Pancreas (tissue), 10 donors: ENCODE measurements around the gene CKB. TPM values are rescaled to one million over a fixed set of nuclear protein-coding genes. Genes with fewer than 3 reads are reported as not detected.

Experiments used
- ATAC-seq, 4 donors: fragments of 200-7000 bp; cut with Tn5 transposase; one replicate each; pipeline versions ENCODE4 v1.8.0 to v1.9.1; 2020; ENCODE audit warnings: mild to moderate bottlenecking in 4 of 4, moderate library complexity in 4 of 4
- DNase-seq, 6 donors: peaks; one replicate each; pipeline ENCODE4 v3.0.0-alpha.2; 2020
- FAIRE-seq: peaks from 2 replicates; lab custom pipeline; 2012; peaks lifted over from hg19 to GRCh38; lab: Jason Lieb, UNC
- H3K27ac ChIP-seq, 4 donors: fragments of 200-600 bp; sonication (generic); 1 replicate in 3 of 4; 2 replicates in 1 of 4; pipeline versions ENCODE4 v1.5.0 to v1.8.0; 2020
- H3K27me3 ChIP-seq, 4 donors: fragments of 200-600 bp; one replicate each; pipeline ENCODE4 v1.8.0; 2021
- H3K36me3 ChIP-seq, 3 donors: fragments of 200-600 bp; sonication (generic) in 1 of 3; one replicate each; pipeline versions ENCODE4 v1.5.0 to v1.8.0; 2020 to 2021
- H3K4me1 ChIP-seq, 3 donors: fragments of 200-600 bp; one replicate each; pipeline ENCODE4 v1.8.0; 2021
- H3K4me3 ChIP-seq, 4 donors: fragments of 200-600 bp; sonication (generic) in 2 of 4; one replicate each; pipeline versions ENCODE4 v1.5.0 to v1.8.0; 2020 to 2021
- H3K9me3 ChIP-seq, 4 donors: fragments of 200-600 bp; one replicate each; pipeline ENCODE4 v1.8.0; 2021
- WGBS, 2 donors: extraction: QIAGEN DNeasy Blood & Tissue Kit; methylation state at CpG; one replicate each; pipeline ENCODE4 v1.1.7; 2013; 5-methylcytosine and 5-hydroxymethylcytosine counted together
- intact Hi-C, 3 donors: fragments of 100-400 bp; cut with DNase I; formaldehyde crosslinking; loops; one replicate each; pipeline versions ENCODE4 v1.11.1 to v1.14.2; 2022
- polyA plus RNA-seq, 2 donors: library from polyadenylated mRNA; stranded (reverse); fragments of 200-250 nt; gene quantifications; one replicate each; pipeline ENCODE4 v1.2.3, GENCODE V29; 2013
- total RNA-seq, 6 donors: library from RNA; stranded (reverse); fragmentation: NEBNext Ultra II Directional in 4 of 6; extraction: Animal tissue kit (Norgen Biotek cat#: 25700) in 4 of 6; gene quantifications; one replicate each; pipeline versions ENCODE4 v1.2.1 to v1.2.4, GENCODE V29; 2021 to 2023
- TF ChIP-seq, protein P1 (sequence below), 4 donors: fragments of 200-600 bp; sonication (generic) in 3 of 4; IDR thresholded peaks; one replicate each; pipeline versions ENCODE4 v1.5.0 to v1.8.0; 2021; ENCODE audit warnings: antibody characterized with exemption in 4 of 4
- donor health status: healthy with polysubstance abuse.
- donor health status: DM: no; HTN: no; CAD: no; lungs with moderate emphysema.
- donor health status: DM: no; HTN: no; CAD: no.
- donor health status: control.
- donor health status: control.
- donor health status: Bipolar disorder and iron deficiency.
- donor health status: DM: yes; HTN: yes; CAD: no.
- donor health status: DM: no; HTN: no; CAD: no.
- donor health status: DM: no; HTN: no; CAD: no.
- donor health status: DM: yes; HTN: yes; CAD: no.

Gene CKB
- total and polyA plus RNA-seq, 8 donors, result 17.8 to 264 (median 45.9) TPM

DNA sequence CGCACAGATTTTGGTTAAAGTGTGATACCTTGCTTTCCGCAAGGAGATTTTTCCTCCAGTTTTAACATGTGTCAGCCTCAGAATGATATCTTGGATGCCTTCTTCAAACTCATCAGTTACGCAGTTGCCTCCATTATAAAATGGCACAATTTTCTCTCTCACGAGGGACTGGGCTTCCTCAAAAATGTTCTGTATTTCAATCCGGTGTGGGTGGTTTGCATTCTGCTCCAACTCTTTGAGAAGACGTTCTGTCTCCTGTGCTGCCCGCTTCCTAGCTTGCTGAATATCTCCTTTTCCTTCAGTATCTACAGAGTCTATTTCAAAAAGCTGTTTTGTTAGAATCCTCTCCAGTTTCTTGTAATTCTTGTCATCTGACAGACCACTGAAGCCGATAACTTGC lies 38.1 kb upstream of the CKB start:
- intact Hi-C loops, result loop anchor here in 1 of 3 donors (10.0 kb wide), 1 partner anchor 354 kb away; no protein-coding TSS in a partner anchor
- DNase-seq (no peak), ATAC-seq (no peak), FAIRE-seq (no peak)
- peaks cover 11 to 36% (median 17%) of the 10 kb centered on the region in 3 donors for H3K4me1 ChIP-seq
- H3K27me3 ChIP-seq, result no peaks in the 10 kb centered on the region
- no peak overlapping the region for H3K27ac ChIP-seq
- WGBS, 2 donors, result 73% methylated on average over 8 of the region's 8 CpGs
- H3K4me3 ChIP-seq, result peak overlapping the region in 1 of 4 donors; percentile 73
- TF ChIP-seq, protein P1, sequence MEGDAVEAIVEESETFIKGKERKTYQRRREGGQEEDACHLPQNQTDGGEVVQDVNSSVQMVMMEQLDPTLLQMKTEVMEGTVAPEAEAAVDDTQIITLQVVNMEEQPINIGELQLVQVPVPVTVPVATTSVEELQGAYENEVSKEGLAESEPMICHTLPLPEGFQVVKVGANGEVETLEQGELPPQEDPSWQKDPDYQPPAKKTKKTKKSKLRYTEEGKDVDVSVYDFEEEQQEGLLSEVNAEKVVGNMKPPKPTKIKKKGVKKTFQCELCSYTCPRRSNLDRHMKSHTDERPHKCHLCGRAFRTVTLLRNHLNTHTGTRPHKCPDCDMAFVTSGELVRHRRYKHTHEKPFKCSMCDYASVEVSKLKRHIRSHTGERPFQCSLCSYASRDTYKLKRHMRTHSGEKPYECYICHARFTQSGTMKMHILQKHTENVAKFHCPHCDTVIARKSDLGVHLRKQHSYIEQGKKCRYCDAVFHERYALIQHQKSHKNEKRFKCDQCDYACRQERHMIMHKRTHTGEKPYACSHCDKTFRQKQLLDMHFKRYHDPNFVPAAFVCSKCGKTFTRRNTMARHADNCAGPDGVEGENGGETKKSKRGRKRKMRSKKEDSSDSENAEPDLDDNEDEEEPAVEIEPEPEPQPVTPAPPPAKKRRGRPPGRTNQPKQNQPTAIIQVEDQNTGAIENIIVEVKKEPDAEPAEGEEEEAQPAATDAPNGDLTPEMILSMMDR (IDR thresholded peaks at IDR 0.05), result no peak
- no peaks in the 10 kb centered on the region for H3K9me3 ChIP-seq
- H3K36me3 ChIP-seq, result no peaks in the 10 kb centered on the region

DNA sequence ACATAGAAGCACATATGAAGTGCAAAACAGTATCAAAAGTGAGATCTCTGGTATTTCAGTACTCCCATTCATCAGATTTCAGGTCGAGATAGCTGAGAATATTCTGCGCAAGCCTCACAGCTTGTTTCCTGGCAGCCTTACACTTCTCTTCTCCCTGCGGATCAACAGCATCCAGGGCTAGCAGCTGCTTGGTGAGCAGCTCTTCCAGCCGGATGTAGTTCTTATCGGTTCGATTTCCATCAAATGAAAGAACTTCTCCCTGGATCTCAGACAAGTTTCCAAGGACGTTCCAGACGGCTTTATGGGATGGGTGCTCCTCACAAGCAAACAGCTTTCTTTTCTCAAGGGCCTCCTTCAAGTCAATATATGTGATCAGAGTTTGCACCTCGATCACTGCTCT lies 37.1 kb upstream of the CKB start:
- Histone ChIP-seq H3K27me3 (no peaks in the 10 kb centered on the region), H3K4me3 (no peak overlapping the region), H3K36me3 (no peaks in the 10 kb centered on the region), H3K27ac (no peak overlapping the region), H3K9me3 (no peaks in the 10 kb centered on the region), H3K4me1 (peaks cover 11 to 35% (median 17%) of the 10 kb centered on the region in 3 donors)
- WGBS, 2 donors, result 61 to 71% methylated on average over 9 of the region's 9 CpGs
- ATAC-seq, result no peak
- FAIRE-seq, result no peak
- peak in 1 of 6 donors; percentile 3 for DNase-seq
- intact Hi-C loops, result loop anchor here in 1 of 3 donors (10.0 kb wide), 1 partner anchor 355 kb away; no protein-coding TSS in a partner anchor
- TF ChIP-seq, protein P1 (IDR thresholded peaks at IDR 0.05), result no peak

DNA sequence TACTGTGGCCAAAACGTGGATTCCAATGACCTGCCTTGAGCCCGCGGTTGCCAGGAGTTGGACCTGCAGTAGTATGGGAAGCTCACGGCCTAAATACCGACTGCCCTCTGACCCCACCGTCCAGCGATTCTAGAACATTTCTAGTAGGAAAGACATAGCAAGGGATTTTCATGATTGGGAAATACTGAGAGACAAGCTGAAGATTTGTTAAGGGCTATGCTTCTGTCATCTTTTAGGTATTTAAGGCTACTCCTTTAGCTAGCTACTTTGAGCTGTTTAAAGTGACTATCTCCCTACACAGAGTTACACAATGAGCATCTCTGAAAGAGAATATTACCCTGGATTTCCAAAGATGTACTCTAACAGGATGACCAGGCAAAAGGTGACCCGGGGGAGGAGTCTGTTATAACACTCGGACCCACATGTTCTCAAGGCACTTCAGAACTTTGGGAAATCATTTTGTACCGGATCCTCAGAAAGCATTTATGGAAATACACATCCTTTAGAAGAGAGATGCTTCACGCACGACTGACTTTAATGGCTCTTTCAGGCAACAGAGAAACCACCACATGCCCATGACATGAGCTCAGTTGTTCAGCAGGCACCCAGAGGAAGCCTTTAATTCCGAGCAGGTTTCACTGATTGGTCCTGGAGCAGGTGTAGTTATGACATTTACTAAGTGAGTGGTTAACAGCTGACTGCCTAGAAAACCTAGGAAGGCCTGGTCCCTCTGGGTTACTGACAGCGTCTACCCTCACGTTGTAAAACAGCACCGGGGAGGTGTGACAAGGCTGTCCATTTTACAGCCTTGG lies 35.6 kb upstream of the CKB start:
- Histone ChIP-seq H3K4me1 (peaks cover 3 to 23% (median 17%) of the 10 kb centered on the region in 3 donors), H3K9me3 (no peaks in the 10 kb centered on the region), H3K4me3 (no peak overlapping the region), H3K36me3 (no peaks in the 10 kb centered on the region), H3K27ac (no peak overlapping the region), H3K27me3 (no peaks in the 10 kb centered on the region)
- TF ChIP-seq, protein P1 (IDR thresholded peaks at IDR 0.05), result no peak
- FAIRE-seq, result no peak
- intact Hi-C loops, result no loop called here
- no peak for ATAC-seq
- peak in 1 of 6 donors; percentile 7 for DNase-seq
- 77 to 85% methylated on average over 16 of the region's 16 CpGs for WGBS, 2 donors

DNA sequence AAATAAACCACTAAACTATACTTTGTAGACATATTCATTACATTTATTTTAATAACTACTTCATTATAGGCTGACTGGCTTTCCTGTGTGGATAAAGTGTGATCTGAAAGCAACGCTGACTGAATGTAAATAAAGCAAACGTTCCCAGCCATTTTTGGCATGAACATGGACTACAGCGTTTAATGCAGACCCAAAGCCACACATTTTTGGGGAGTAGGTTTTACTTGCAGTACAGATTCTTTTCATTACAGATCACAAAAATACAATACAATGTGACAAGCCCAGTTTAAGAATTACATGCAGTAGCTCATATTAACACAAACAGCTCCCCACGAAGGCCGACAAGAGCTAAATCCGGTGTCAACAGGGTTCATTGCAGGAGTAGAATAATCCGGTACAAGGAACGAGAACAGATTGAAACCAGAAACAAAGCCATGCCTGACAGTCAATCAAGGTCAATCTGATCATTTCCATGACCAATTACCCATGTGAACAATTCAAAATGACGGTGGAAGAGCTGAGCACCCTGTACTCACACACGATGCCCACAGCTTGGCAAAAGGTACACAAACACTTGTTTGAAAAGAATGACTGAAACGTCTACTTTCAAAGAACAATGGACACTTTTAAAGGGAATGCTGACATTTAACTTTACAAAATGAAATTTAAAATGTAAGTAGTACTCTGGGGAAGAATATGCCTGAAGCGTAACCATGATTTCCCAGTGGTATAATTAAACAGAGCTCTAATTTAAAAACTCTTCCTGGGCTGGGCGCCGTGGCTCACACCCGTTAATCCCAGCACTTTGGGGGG lies 34.5 kb upstream of the CKB start:
- H3K27ac ChIP-seq, result no peak overlapping the region
- no peak overlapping the region for H3K4me3 ChIP-seq
- no peaks in the 10 kb centered on the region for H3K27me3 ChIP-seq
- no peaks in the 10 kb centered on the region for H3K36me3 ChIP-seq
- TF ChIP-seq, protein P1 (IDR thresholded peaks at IDR 0.05), result no peak
- FAIRE-seq (no peak), DNase-seq (peak in 1 of 6 donors; percentile 4), ATAC-seq (no peak)
- H3K9me3 ChIP-seq, result no peaks in the 10 kb centered on the region
- intact Hi-C loops, result no loop called here
- 47 to 50% methylated on average over 15 of the region's 15 CpGs for WGBS, 2 donors
- peaks cover 3 to 23% (median 17%) of the 10 kb centered on the region in 3 donors for H3K4me1 ChIP-seq
